DND-41 (cell line): ENCODE data around the gene USP6.
"Not testable (repeated sequence)": the region's sequence is repeated elsewhere in the genome, so short reads cannot be mapped to it uniquely, and the experiment has no call there.

Experiments used
- CTCF ChIP-seq: IDR thresholded peaks from 2 replicates; pipeline ENCODE4 v1.5.1; 2012; ENCODE audit warnings: borderline replicate concordance, low read length, moderate library complexity, mild to moderate bottlenecking; ENCODE audit not compliant: poor library complexity, severe bottlenecking; ENCODE audit errors: extremely low read depth
- EZH2 ChIP-seq: IDR thresholded peaks from 3 replicates; pipeline ENCODE4 v1.6.1; 2012; ENCODE audit warnings: borderline replicate concordance, low read depth, mild to moderate bottlenecking, moderate library complexity, low read length, inconsistent platforms; ENCODE audit not compliant: severe bottlenecking

- TF ChIP-seq CTCF, EZH2: not testable (repeated sequence)
Measured at GRCh38 chr17:5130261-5130660, 14.4 kb downstream of the USP6 start.
